HepG2 (cell line): ENCODE results near the gene ARMC2. TPM values are rescaled to one million over a fixed set of nuclear protein-coding genes. Genes with fewer than 3 reads are reported as not detected.

Source experiments
- DMAP1 ChIP-seq: IDR thresholded peaks from 2 replicates; pipeline ENCODE4 v1.6.1; 2016
- FIP1L1 ChIP-seq: fragments of 200-400 bp; formaldehyde crosslinking; IDR thresholded peaks from 2 replicates; pipeline ENCODE4 v1.6.1; 2018; ENCODE audit warnings: low read depth, mild to moderate bottlenecking, low read length, moderate library complexity, borderline replicate concordance; ENCODE audit not compliant: insufficient read depth
- NRL ChIP-seq: sonication (generic); formaldehyde crosslinking; IDR thresholded peaks from 2 replicates; pipeline ENCODE4 v1.5.0; 2020; ENCODE audit warnings: missing genetic modification reagents, mild to moderate bottlenecking, moderate library complexity, borderline replicate concordance
- RAD21 ChIP-seq: fragments of 450-650 bp; formaldehyde crosslinking; IDR thresholded peaks from 2 replicates; pipeline ENCODE4 v1.5.0; 2020; ENCODE audit warnings: mild to moderate bottlenecking
- RXRA ChIP-seq: sonication (generic); formaldehyde crosslinking; IDR thresholded peaks from 2 replicates; pipeline ENCODE4 v1.5.1; 2020; ENCODE audit warnings: missing genetic modification reagents
- SATB2 ChIP-seq: sonication (generic); formaldehyde crosslinking; IDR thresholded peaks from 2 replicates; pipeline ENCODE4 v1.5.0; 2020; ENCODE audit warnings: missing genetic modification reagents
- YEATS4 ChIP-seq: sonication (generic); formaldehyde crosslinking; IDR thresholded peaks from 2 replicates; pipeline ENCODE4 v1.4.0; 2020; ENCODE audit warnings: missing genetic modification reagents, borderline replicate concordance
- ZBTB46 ChIP-seq: sonication (generic); formaldehyde crosslinking; IDR thresholded peaks from 2 replicates; pipeline ENCODE4 v1.4.0; 2020; ENCODE audit warnings: mild to moderate bottlenecking, missing genetic modification reagents, borderline replicate concordance
- ZHX2 ChIP-seq, 2 experiments: sonication (generic) in 1 of 2; formaldehyde crosslinking in 1 of 2; IDR thresholded peaks; 2 replicates each; pipeline versions ENCODE4 v1.6.1 to v1.9.0; 2014 to 2022; ENCODE audit warnings: antibody characterized with exemption in 1 of 2, borderline replicate concordance in 1 of 2, inconsistent platforms in 1 of 2, low read depth in 1 of 2, missing genetic modification reagents in 1 of 2
- ZNF468 ChIP-seq: sonication (generic); formaldehyde crosslinking; IDR thresholded peaks from 2 replicates; pipeline ENCODE4 v1.8.0; 2022; ENCODE audit warnings: mild to moderate bottlenecking, moderate library complexity, missing genetic modification reagents
- ZNF781 ChIP-seq: sonication (generic); formaldehyde crosslinking; IDR thresholded peaks from 2 replicates; pipeline ENCODE4 v1.5.1; 2020; ENCODE audit warnings: borderline replicate concordance, mild to moderate bottlenecking, missing genetic modification reagents; ENCODE audit errors: not compliant biosample characterization
- ZNF790 ChIP-seq: sonication (generic); formaldehyde crosslinking; IDR thresholded peaks from 2 replicates; pipeline ENCODE4 v1.8.0; 2022; ENCODE audit warnings: missing genetic modification reagents, mild to moderate bottlenecking, borderline replicate concordance
- ZNF792 ChIP-seq: IDR thresholded peaks from 2 replicates; pipeline ENCODE4 v1.6.1; 2016
- ZSCAN21 ChIP-seq: sonication (generic); formaldehyde crosslinking; IDR thresholded peaks from 2 replicates; pipeline ENCODE4 v1.8.0; 2022; ENCODE audit warnings: mild to moderate bottlenecking, missing genetic modification reagents, moderate library complexity, borderline replicate concordance
- polyA plus RNA-seq, 8 experiments: library from polyadenylated mRNA; depleted of rRNA in 3 of 8; stranded (reverse) in 7 of 8; unstranded in 1 of 8; fragments of >200 nt; fragmentation: Illumina TruSeq in 4 of 8; extraction: Trizol in 4 of 8; gene quantifications; 2 replicates each; pipeline versions ENCODE4 v1.2.1 to v1.2.3, GENCODE V29; 2011 to 2016; ENCODE audit warnings: low read depth in 4 of 8, missing spikeins in 1 of 8, mixed read lengths in 1 of 8; ENCODE audit not compliant: insufficient read depth in 1 of 8
- total RNA-seq, 5 experiments: library from RNA; depleted of rRNA; stranded (reverse); fragments of >200 nt; fragmentation: Illumina TruSeq; extraction: Trizol; gene quantifications; 2 replicates each; pipeline ENCODE4 v1.2.3, GENCODE V29; 2016; ENCODE audit warnings: low read depth in 1 of 5

ARMC2 gene
- total and polyA plus RNA-seq, 2 of the 13 experiments (the other 11 are each of a cell fraction or from before 2014, with no cell fraction given) = 1.4 to 3.2 TPM

- TF ChIP-seq ZHX2 (IDR thresholded peaks at IDR 0.05; ENCODE audit: low read depth) (no peak), ZHX2 (CRISPR knock-in tag; IDR thresholded peaks at IDR 0.05; ENCODE audit: borderline replicate concordance) (no peak), ZNF781 (CRISPR knock-in tag) (no peak), RXRA (CRISPR knock-in tag) (no peak), RAD21 (no peak), FIP1L1 (no peak), ZNF792 (CRISPR knock-in tag) (no peak), SATB2 (no peak), ZBTB46 (no peak), ZNF468 (CRISPR knock-in tag) (no peak), YEATS4 (CRISPR knock-in tag) (no peak), DMAP1 (CRISPR knock-in tag) (no peak), ZNF790 (no peak), ZSCAN21 (CRISPR knock-in tag) (no peak), NRL (CRISPR knock-in tag) (no peak)
- TF ChIP-seq, all 625 proteins: peak for 0
Measured at GRCh38 chr6:109014606-109015005, 166.4 kb downstream of the ARMC2 start (continued).
